Neural progenitor cell (in vitro differentiated cells): ENCODE measurements around the gene SH3GLB1. TPM values are rescaled to one million over a fixed set of nuclear protein-coding genes. Genes with fewer than 3 reads are reported as not detected.

ENCODE experiments used
- DNase-seq: peaks from one replicate; pipeline ENCODE4 v3.0.0-alpha.2; 2016; ENCODE audit warnings: low spot score
- H2AFZ ChIP-seq: fragments of 200-600 bp; sonication (generic); replicated peaks from 2 replicates; pipeline ENCODE4 v1.6.1; 2016; ENCODE audit warnings: antibody characterized with exemption
- H3F3A ChIP-seq: fragments of 200-600 bp; sonication (generic); 2 replicates; pipeline ENCODE4 v1.6.1; 2016; ENCODE audit warnings: antibody characterized with exemption, low read depth
- H3K27ac ChIP-seq: fragments of 200-600 bp; sonication (generic); 2 replicates; pipeline ENCODE4 v1.5.1; 2016; ENCODE audit warnings: mild to moderate bottlenecking
- H3K27me3 ChIP-seq: fragments of 200-600 bp; sonication (generic); 2 replicates; pipeline ENCODE4 v1.6.1; 2016; ENCODE audit warnings: mild to moderate bottlenecking, moderate library complexity
- H3K36me3 ChIP-seq: fragments of 200-600 bp; sonication (generic); 2 replicates; pipeline ENCODE4 v1.5.1; 2016
- H3K4me1 ChIP-seq: fragments of 200-600 bp; sonication (generic); 2 replicates; pipeline ENCODE4 v1.6.1; 2016; ENCODE audit warnings: mixed run types
- H3K4me2 ChIP-seq: fragments of 200-600 bp; sonication (generic); 2 replicates; pipeline ENCODE4 v1.6.1; 2016
- H3K4me3 ChIP-seq: fragments of 200-600 bp; sonication (generic); 2 replicates; pipeline ENCODE4 v1.5.1; 2016
- H3K79me2 ChIP-seq: fragments of 200-600 bp; sonication (generic); 2 replicates; pipeline ENCODE4 v1.6.1; 2016; ENCODE audit warnings: low read depth
- H3K9ac ChIP-seq: fragments of 200-600 bp; sonication (generic); 2 replicates; pipeline ENCODE4 v1.6.1; 2016
- H3K9me3 ChIP-seq: fragments of 200-600 bp; sonication (generic); 2 replicates; pipeline ENCODE4 v1.5.1; 2016; ENCODE audit warnings: low read depth
- H4K20me1 ChIP-seq: fragments of 200-600 bp; sonication (generic); 2 replicates; pipeline ENCODE4 v1.6.1; 2016; ENCODE audit warnings: low read depth
- H3K27ac Mint-ChIP-seq: 3 replicates; pipeline ENCODE4 v1.8.0; 2021; ENCODE audit warnings: mixed read lengths
- H3K27me3 Mint-ChIP-seq: 2 replicates; pipeline ENCODE4 v1.8.0; 2022; ENCODE audit warnings: low read depth, mild to moderate bottlenecking, inconsistent platforms, moderate library complexity, mixed read lengths; ENCODE audit not compliant: insufficient read depth
- H3K36me3 Mint-ChIP-seq: 3 replicates; pipeline ENCODE4 v1.8.0; 2021; ENCODE audit warnings: mixed read lengths
- H3K4me1 Mint-ChIP-seq: 3 replicates; pipeline ENCODE4 v1.8.0; 2021; ENCODE audit warnings: mixed read lengths
- H3K4me3 Mint-ChIP-seq: 3 replicates; pipeline ENCODE4 v1.8.0; 2021; ENCODE audit warnings: mild to moderate bottlenecking, moderate library complexity, mixed read lengths
- H3K9me3 Mint-ChIP-seq: 3 replicates; pipeline ENCODE4 v1.8.0; 2020; ENCODE audit warnings: mixed read lengths
- CTCF ChIP-seq: fragments of 200-600 bp; sonication (generic); IDR thresholded peaks from 2 replicates; pipeline ENCODE4 v1.5.1; 2017; ENCODE audit warnings: antibody characterized with exemption, mild to moderate bottlenecking
- EZH2 ChIP-seq: fragments of 200-600 bp; sonication (generic); IDR thresholded peaks from 2 replicates; pipeline ENCODE4 v1.6.1; 2017; ENCODE audit warnings: antibody characterized with exemption, mild to moderate bottlenecking, moderate library complexity
- EZH2phosphoT487 ChIP-seq: fragments of 200-600 bp; sonication (generic); IDR thresholded peaks from 2 replicates; pipeline ENCODE4 v1.6.1; 2017; ENCODE audit warnings: antibody characterized with exemption
- total RNA-seq: library from RNA; depleted of rRNA; stranded (reverse); fragments of >200 nt; gene quantifications from 2 replicates; pipeline ENCODE4 v1.2.3, GENCODE V29; 2015; ENCODE audit warnings: low replicate concordance

The SH3GLB1 gene
- total RNA-seq, 1 donor from 2014 or later, result 28.5 TPM

DNA sequence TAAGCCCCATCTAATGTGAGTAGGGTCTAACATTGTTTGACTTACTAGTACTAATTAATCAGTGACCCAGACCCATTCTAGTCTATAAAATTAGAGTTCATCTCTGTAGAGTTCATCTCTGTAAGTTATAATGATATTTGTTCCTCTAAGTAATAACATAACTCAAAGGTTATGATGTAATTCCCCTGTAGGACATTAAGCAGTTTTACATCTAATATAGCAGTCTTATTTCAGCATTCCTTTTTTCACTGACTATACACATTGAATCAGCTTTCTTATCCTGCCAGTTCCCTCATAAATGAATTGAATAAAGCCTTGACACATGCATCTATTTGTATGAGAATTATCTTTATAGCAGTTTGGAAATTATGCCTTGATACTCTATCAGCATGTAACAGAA, 90.9 kb downstream of the SH3GLB1 start:
- no peak overlapping the region for H3K27ac Mint-ChIP-seq

More for the DNA sequence above, 90.9 kb downstream of the SH3GLB1 start:
- DNase-seq, result no peak
- H3K4me2 ChIP-seq, result no peak overlapping the region
- no peak overlapping the region for H2AFZ ChIP-seq
- H3F3A ChIP-seq, result peaks cover 7% of the 10 kb centered on the region
- Mint-ChIP-seq H3K9me3 (no peaks in the 10 kb centered on the region), H3K27me3 (peaks cover 6% of the 10 kb centered on the region), H3K4me1 (peaks cover 12% of the 10 kb centered on the region), H3K4me3 (no peak overlapping the region), H3K36me3 (no peaks in the 10 kb centered on the region)
- H3K27me3 ChIP-seq, result no peaks in the 10 kb centered on the region
- no peaks in the 10 kb centered on the region for H3K4me1 ChIP-seq
- no peaks in the 10 kb centered on the region for H3K9me3 ChIP-seq
- no peak overlapping the region for H3K27ac ChIP-seq
- no peaks in the 10 kb centered on the region for H3K36me3 ChIP-seq
- no peaks in the 10 kb centered on the region for H3K79me2 ChIP-seq
- no peak overlapping the region for H3K4me3 ChIP-seq
- H4K20me1 ChIP-seq, result no peaks in the 10 kb centered on the region
- H3K9ac ChIP-seq, result no peak overlapping the region
- TF ChIP-seq EZH2 (no peak), EZH2phosphoT487 (no peak), CTCF (no peak)

Other genes with a start within 250 kb of the SH3GLB1 start
- not detected in 2 replicates for gene CLCA1, start 235.6 kb upstream of the SH3GLB1 start, total RNA-seq
- gene CLCA4, start 157.5 kb upstream of the SH3GLB1 start, total RNA-seq, result not detected in 2 replicates
- 121 and 241 TPM in 2 replicates for gene SELENOF, start 209.6 kb downstream of the SH3GLB1 start, total RNA-seq
- 21.1 and 33.2 TPM in 2 replicates for gene HS2ST1, start 210.1 kb downstream of the SH3GLB1 start, total RNA-seq